ENCODE results near the gene PGAM5. TPM values are rescaled to one million over a fixed set of nuclear protein-coding genes. Genes with fewer than 3 reads are reported as not detected.

The PGAM5 gene
- total and polyA plus RNA-seq, 8 donors: 9.0 to 27.3 (median 16.3) TPM

DNA sequence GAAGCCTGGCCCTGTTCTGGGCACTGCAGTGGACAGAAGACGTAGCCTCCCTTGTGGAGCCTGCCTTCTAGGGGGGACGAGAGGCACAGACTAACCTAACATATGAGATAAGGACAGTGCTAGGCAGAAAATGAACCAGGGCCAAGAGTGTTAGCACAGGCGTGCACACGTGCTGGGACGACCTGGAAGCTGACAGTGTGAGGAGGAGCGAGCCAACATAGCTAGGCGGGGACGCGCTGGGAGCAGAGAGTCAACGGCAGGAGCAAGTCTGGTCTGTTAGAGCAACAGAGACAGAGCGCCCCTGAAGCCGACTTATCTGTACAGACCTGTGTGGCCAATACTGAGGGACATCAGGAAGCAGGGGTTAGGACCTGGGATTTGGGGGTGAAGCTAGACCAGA, 15.2 kb upstream of the PGAM5 start:
- Histone ChIP-seq H3K27me3 (no peaks in the 10 kb centered on the region), H3K4me1 (peaks cover 0 to under 1% (median 0%) of the 10 kb centered on the region in 3 donors), H3K4me3 (no peak overlapping the region), H3K27ac (no peak overlapping the region), H3K36me3 (peaks cover 0 to 13% (median 0%) of the 10 kb centered on the region in 3 donors), H3K9me3 (no peaks in the 10 kb centered on the region)
- FAIRE-seq: no peak
- 77 to 84% methylated on average over 12 of the region's 12 CpGs for WGBS, 2 donors
- peak in 1 of 4 donors; percentile 36 for ATAC-seq
- no peak for TF ChIP-seq CTCF (IDR thresholded peaks at IDR 0.05)
- intact Hi-C loops (cut with DNase I): no loop called here
- DNase-seq: no peak

GRCh38 chr12:132698341-132698740, 12.3 kb upstream of the PGAM5 start:
- DNase-seq: no peak
- Histone ChIP-seq H3K9me3 (no peaks in the 10 kb centered on the region), H3K27ac (no peak overlapping the region), H3K4me1 (peaks cover 0 to 3% (median 0%) of the 10 kb centered on the region in 3 donors), H3K4me3 (no peak overlapping the region), H3K27me3 (no peaks in the 10 kb centered on the region), H3K36me3 (peaks cover 0 to 13% (median 0%) of the 10 kb centered on the region in 3 donors)
- intact Hi-C loops (cut with DNase I): no loop called here
- 77 to 85% methylated on average over 5 of the region's 5 CpGs for WGBS, 2 donors
- TF ChIP-seq CTCF (IDR thresholded peaks at IDR 0.05): no peak
- ATAC-seq: no peak
- FAIRE-seq: no peak

DNA sequence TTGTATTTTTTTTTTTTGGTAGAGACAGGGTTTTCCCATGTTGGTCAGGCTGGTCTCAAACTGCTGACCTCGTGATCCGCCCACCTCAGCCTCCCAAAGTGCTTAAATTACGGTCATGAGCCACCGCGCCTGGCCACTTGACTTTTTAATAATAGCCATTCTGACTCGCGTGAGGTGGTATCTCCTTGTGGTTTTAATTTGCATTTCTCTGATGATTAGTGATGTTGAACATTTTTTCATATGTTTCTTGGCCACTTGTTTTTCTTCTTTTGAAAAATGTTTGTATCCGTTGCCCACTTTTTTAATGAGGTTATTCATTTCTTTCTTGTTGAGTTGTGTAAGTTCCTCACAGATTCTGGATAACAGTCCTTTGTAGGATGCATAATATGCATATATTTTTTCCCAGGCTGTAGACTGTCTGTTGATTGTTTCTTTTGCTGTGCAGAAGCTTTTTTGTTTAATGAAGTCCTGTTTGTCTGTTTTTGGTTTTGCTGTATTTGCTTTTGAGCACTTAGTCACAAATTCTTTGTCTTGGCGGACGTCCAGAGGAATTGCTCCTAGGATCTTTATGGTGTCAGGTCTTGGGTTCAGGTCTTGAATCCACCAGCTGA, 10.3 kb upstream of the PGAM5 start:
- Histone ChIP-seq H3K27ac (no peak overlapping the region), H3K36me3 (peaks cover 0 to 13% (median 0%) of the 10 kb centered on the region in 3 donors), H3K9me3 (no peaks in the 10 kb centered on the region), H3K4me1 (peaks cover 0 to 3% (median 0%) of the 10 kb centered on the region in 3 donors), H3K27me3 (no peaks in the 10 kb centered on the region), H3K4me3 (no peak overlapping the region)
- WGBS, 2 donors: 93 to 95% methylated on average over 10 of the region's 10 CpGs
- TF ChIP-seq CTCF (IDR thresholded peaks at IDR 0.05): no peak
- ATAC-seq (no peak), DNase-seq (no peak), FAIRE-seq (no peak)
- intact Hi-C loops (cut with DNase I): no loop called here

GRCh38 chr12:132702640-132703039, 8.0 kb upstream of the PGAM5 start:
- WGBS, 2 donors: 92 to 95% methylated on average over 4 of the region's 4 CpGs

More at GRCh38 chr12:132702640-132703039, 8.0 kb upstream of the PGAM5 start:
- Histone ChIP-seq H3K36me3 (peaks cover 0 to 7% (median 0%) of the 10 kb centered on the region in 3 donors), H3K9me3 (no peaks in the 10 kb centered on the region), H3K27ac (no peak overlapping the region), H3K27me3 (no peaks in the 10 kb centered on the region), H3K4me1 (peaks cover 0 to 3% (median 0%) of the 10 kb centered on the region in 3 donors), H3K4me3 (no peak overlapping the region)
- no peak for TF ChIP-seq CTCF (IDR thresholded peaks at IDR 0.05)
- FAIRE-seq (no peak), DNase-seq (no peak), ATAC-seq (no peak)
- intact Hi-C loops (cut with DNase I): no loop called here
